Measurements from ENCODE around the gene ITGB3. TPM values are rescaled to one million over a fixed set of nuclear protein-coding genes. Genes with fewer than 3 reads are reported as not detected.

The ITGB3 gene
- total RNA-seq, 1 experiment from 2014 or later, result not detected

GRCh38 chr17:47280072-47280811, 26.6 kb downstream of the ITGB3 start:
- ATAC-seq (peak; percentile 53), DNase-seq (ENCODE audit: low read depth, low spot score) (no peak)
- intact Hi-C loops (cut with micrococcal nuclease), result no loop called here
- RAD21 ChIA-PET (ENCODE audit: low non-redundant PET in 1 of 2, low total read pairs in 2 of 2, uncharacterized antibody in 2 of 2, unreplicated experiment in 2 of 2), result no interaction called here
- Histone ChIP-seq H3K4me1 (ENCODE audit: control insufficient read depth in 1 of 2, insufficient read depth in 2 of 2, low read length in 2 of 2) (peaks cover 45 to 48% of the 10 kb centered on the region in 2 experiments), H3K36me3 (ENCODE audit: control insufficient read depth in 1 of 2, insufficient read depth in 2 of 2, low read length in 2 of 2) (no peaks in the 10 kb centered on the region), H3K9me3 (ENCODE audit: control insufficient read depth in 1 of 2, insufficient read depth in 1 of 2, low read depth in 1 of 2, low read length in 2 of 2) (no peaks in the 10 kb centered on the region), H2AFZ (ENCODE audit: low read depth, low read length, poor library complexity, severe bottlenecking) (no peak overlapping the region), H3K79me2 (ENCODE audit: insufficient read depth, low read length) (no peaks in the 10 kb centered on the region), H3K4me3 (replicated peaks in 1 of 2; ENCODE audit: low read depth in 1 of 2, low read length in 2 of 2) (no peak overlapping the region), H3K27ac (ENCODE audit: low read depth, low read length) (no peak overlapping the region), H4K20me1 (ENCODE audit: insufficient read depth) (no peaks in the 10 kb centered on the region), H3K9ac (ENCODE audit: low read length) (no peak overlapping the region), H3K4me2 (ENCODE audit: low read length) (peak overlapping the region; percentile 53; the same call in 1 of the 2 replicates), H3K27me3 (ENCODE audit: insufficient read depth, low read length) (no peaks in the 10 kb centered on the region), H3K9me2 (ENCODE audit: insufficient read depth) (no peaks in the 10 kb centered on the region)
- CTCF ChIA-PET, result no interaction called here
- POLR2A ChIA-PET, result no interaction called here
- no TSS peak for BruUV-seq (replicated peaks)
- TF ChIP-seq YY1 (IDR thresholded peaks at IDR 0.05; ENCODE audit: extremely low read depth, insufficient replicate concordance, low read depth, low read length) (peak; percentile 16), ELF1 (IDR thresholded peaks at IDR 0.05; ENCODE audit: borderline replicate concordance, low read depth) (no peak), FOSL1 (IDR thresholded peaks at IDR 0.05; ENCODE audit: low read depth) (peak; percentile 40; the same call in 1 of the 2 replicates)

GRCh38 chr17:47281216-47281615, 27.6 kb downstream of the ITGB3 start:
- H3K9me2 ChIP-seq (ENCODE audit: insufficient read depth), result no peaks in the 10 kb centered on the region
- H3K79me2 ChIP-seq (ENCODE audit: insufficient read depth, low read length), result no peaks in the 10 kb centered on the region
- ChIA-PET POLR2A (no interaction called here), RAD21 (ENCODE audit: low non-redundant PET in 1 of 2, low total read pairs in 2 of 2, uncharacterized antibody in 2 of 2, unreplicated experiment in 2 of 2) (no interaction called here), CTCF (no interaction called here)
- ATAC-seq (no peak), DNase-seq (ENCODE audit: low read depth, low spot score) (no peak)
- H3K9ac ChIP-seq (ENCODE audit: low read length), result no peak overlapping the region
- H3K9me3 ChIP-seq (ENCODE audit: control insufficient read depth in 1 of 2, insufficient read depth in 1 of 2, low read depth in 1 of 2, low read length in 2 of 2), result no peaks in the 10 kb centered on the region
- no peak overlapping the region for H3K4me3 ChIP-seq (replicated peaks in 1 of 2; ENCODE audit: low read depth in 1 of 2, low read length in 2 of 2)
- H3K27me3 ChIP-seq (ENCODE audit: insufficient read depth, low read length), result no peaks in the 10 kb centered on the region
- peak overlapping the region; percentile 53; the same call in 1 of the 2 replicates for H3K4me2 ChIP-seq (ENCODE audit: low read length)
- H3K36me3 ChIP-seq (ENCODE audit: control insufficient read depth in 1 of 2, insufficient read depth in 2 of 2, low read length in 2 of 2), result no peaks in the 10 kb centered on the region
- TF ChIP-seq ELF1 (IDR thresholded peaks at IDR 0.05; ENCODE audit: borderline replicate concordance, low read depth) (no peak), SP1 (IDR thresholded peaks at IDR 0.05; ENCODE audit: low read depth) (no peak), TCF7L2 (IDR thresholded peaks at IDR 0.05; ENCODE audit: borderline replicate concordance, extremely low read depth, insufficient read depth, insufficient read length) (no peak), EZH2phosphoT487 (IDR thresholded peaks at IDR 0.05; ENCODE audit: borderline replicate concordance) (no peak), POLR2A (IDR thresholded peaks at IDR 0.05; ENCODE audit: borderline replicate concordance, extremely low read depth, insufficient read depth, insufficient read length) (no peak), POLR2AphosphoS5 (IDR thresholded peaks at IDR 0.05; ENCODE audit: low read depth, low read length) (no peak), CTCF (IDR thresholded peaks at IDR 0.05 in 2 of 3, conservative IDR thresholded peaks at IDR 0.05 in 1 of 3; ENCODE audit: borderline replicate concordance in 1 of 3, insufficient read depth in 1 of 3, low read depth in 2 of 3, low read length in 2 of 3) (no peak), EGR1 (IDR thresholded peaks at IDR 0.05; ENCODE audit: low read depth) (no peak), ZFX (IDR thresholded peaks at IDR 0.05) (no peak)
- TF ChIP-seq, protein P1, sequence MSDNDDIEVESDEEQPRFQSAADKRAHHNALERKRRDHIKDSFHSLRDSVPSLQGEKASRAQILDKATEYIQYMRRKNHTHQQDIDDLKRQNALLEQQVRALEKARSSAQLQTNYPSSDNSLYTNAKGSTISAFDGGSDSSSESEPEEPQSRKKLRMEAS (IDR thresholded peaks at IDR 0.05), result no peak
- intact Hi-C loops (cut with micrococcal nuclease), result no loop called here
- no TSS peak for BruUV-seq (replicated peaks)
- no peaks in the 10 kb centered on the region for H4K20me1 ChIP-seq (ENCODE audit: insufficient read depth)
- no peak overlapping the region for H3K27ac ChIP-seq (ENCODE audit: low read depth, low read length)
- H3K4me1 ChIP-seq (ENCODE audit: control insufficient read depth in 1 of 2, insufficient read depth in 2 of 2, low read length in 2 of 2), result peaks cover 35 to 38% of the 10 kb centered on the region in 2 experiments
- H2AFZ ChIP-seq (ENCODE audit: low read depth, low read length, poor library complexity, severe bottlenecking), result no peak overlapping the region

Measured in HCT116 (cell line).